HEK293T (cell line): ENCODE measurements around the gene PLXND1.

Source experiments
- CTCF ChIA-PET: fragments of 350-600 bp; formaldehyde crosslinking; extraction: SDS; loops from one replicate; lab custom pipeline; 2021; ENCODE audit warnings: antibody characterized with exemption, inconsistent platforms; lab: Yijun Ruan, JAX
- POLR2A ChIA-PET: fragments of 350-600 bp; formaldehyde crosslinking; extraction: SDS; loops from one replicate; lab custom pipeline; 2020; ENCODE audit warnings: antibody characterized with exemption, inconsistent platforms; lab: Yijun Ruan, JAX
- DNase-seq: peaks from one replicate; pipeline ENCODE4 v3.0.0; 2012; ENCODE audit warnings: mixed read lengths; ENCODE audit errors: extremely low spot score
- ARNT ChIP-seq: fragments of 450-650 bp; IDR thresholded peaks from 2 replicates; pipeline ENCODE4 v1.6.1; 2017; ENCODE audit warnings: mild to moderate bottlenecking
- BHLHE40 ChIP-seq: fragments of 450-650 bp; IDR thresholded peaks from 2 replicates; pipeline ENCODE4 v1.6.1; 2016; ENCODE audit warnings: mild to moderate bottlenecking, moderate library complexity, borderline replicate concordance
- CTBP1 ChIP-seq: fragments of 450-650 bp; IDR thresholded peaks from 2 replicates; pipeline ENCODE4 v1.6.1; 2016; ENCODE audit warnings: borderline replicate concordance
- ELF4 ChIP-seq: fragments of 450-650 bp; IDR thresholded peaks from 2 replicates; pipeline ENCODE4 v1.6.1; 2017; ENCODE audit warnings: antibody characterized with exemption
- FOXA1 ChIP-seq: fragments of 450-650 bp; IDR thresholded peaks from 2 replicates; pipeline ENCODE4 v1.6.1; 2016; ENCODE audit warnings: mild to moderate bottlenecking
- FOXK2 ChIP-seq: fragments of 450-650 bp; IDR thresholded peaks from 2 replicates; pipeline ENCODE4 v1.6.1; 2016; ENCODE audit warnings: mild to moderate bottlenecking
- FOXM1 ChIP-seq: fragments of 450-650 bp; IDR thresholded peaks from 2 replicates; pipeline ENCODE4 v1.6.1; 2017; ENCODE audit warnings: mild to moderate bottlenecking, borderline replicate concordance
- HDGF ChIP-seq: fragments of 450-650 bp; IDR thresholded peaks from 2 replicates; pipeline ENCODE4 v1.6.1; 2017; ENCODE audit warnings: antibody characterized with exemption, borderline replicate concordance
- L3MBTL2 ChIP-seq: fragments of 450-650 bp; conservative IDR thresholded peaks from 2 replicates; pipeline ENCODE4 v1.6.1; 2016; ENCODE audit warnings: mild to moderate bottlenecking
- LEF1 ChIP-seq: fragments of 450-650 bp; IDR thresholded peaks from 2 replicates; pipeline ENCODE4 v1.6.1; 2017; ENCODE audit warnings: mild to moderate bottlenecking, borderline replicate concordance
- NFRKB ChIP-seq: fragments of 450-650 bp; IDR thresholded peaks from 2 replicates; pipeline ENCODE4 v1.6.1; 2016; ENCODE audit warnings: mild to moderate bottlenecking, moderate library complexity
- SP1 ChIP-seq: fragments of 450-650 bp; IDR thresholded peaks from 2 replicates; pipeline ENCODE4 v1.6.1; 2017
- SUZ12 ChIP-seq: fragments of 450-650 bp; IDR thresholded peaks from 2 replicates; pipeline ENCODE4 v1.6.1; 2016; ENCODE audit warnings: mild to moderate bottlenecking
- TARDBP ChIP-seq: fragments of 450-650 bp; IDR thresholded peaks from 2 replicates; pipeline ENCODE4 v1.6.1; 2016
- ZNF384 ChIP-seq: fragments of 450-650 bp; IDR thresholded peaks from 2 replicates; pipeline ENCODE4 v1.6.1; 2016
- TF ChIP-seq, protein P1 (sequence below): fragments of 450-650 bp; IDR thresholded peaks from 2 replicates; pipeline ENCODE4 v1.6.1; 2016

Gene PLXND1

DNA sequence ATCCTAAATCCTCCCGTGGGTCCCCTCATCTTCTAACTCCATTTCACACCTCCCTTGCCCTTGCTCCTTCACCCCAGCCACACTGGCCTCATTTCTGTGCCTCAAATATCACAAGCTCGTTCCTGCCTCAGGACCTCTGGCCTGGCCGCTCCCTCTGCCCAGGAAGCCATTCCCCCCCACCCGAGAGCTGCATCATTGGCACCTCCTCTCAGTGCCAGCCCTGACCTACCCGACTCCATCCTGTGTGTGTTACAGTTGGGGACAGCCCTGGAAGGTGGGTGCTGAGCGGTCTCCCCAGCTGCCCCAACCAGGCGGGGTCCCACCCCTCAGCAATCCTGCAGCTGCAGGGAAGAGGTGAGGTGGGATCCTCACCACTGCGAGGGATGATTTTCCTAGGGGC lies 14.5 kb downstream of the PLXND1 start:
- ChIA-PET POLR2A (no interaction called here), CTCF (interaction anchor here (1.2 kb wide), 1 partner anchor 9 kb away, joined by 3 read pairs; no protein-coding TSS in a partner anchor)
- DNase-seq: no peak
- TF ChIP-seq ELF4 (no peak), FOXK2 (no peak)

DNA sequence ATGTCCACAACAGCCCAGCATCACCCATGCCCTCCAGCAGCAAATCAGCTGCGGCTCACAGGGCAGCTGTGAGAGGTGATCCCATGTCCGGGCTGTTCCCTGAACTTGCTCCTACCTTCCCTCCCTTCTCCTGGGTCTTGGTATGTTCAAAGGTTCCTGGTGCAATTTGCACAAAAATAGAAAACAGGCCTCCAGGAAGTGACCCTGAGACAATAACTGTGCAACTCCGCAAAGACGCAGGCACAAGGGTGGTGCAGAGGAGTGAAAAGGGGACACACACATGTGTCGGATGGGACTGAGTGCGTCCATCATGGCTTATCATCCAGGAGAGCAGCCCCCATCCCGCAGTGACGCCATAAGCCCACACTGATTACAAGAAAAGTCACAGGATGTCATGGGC lies 16.3 kb downstream of the PLXND1 start:
- CTCF ChIA-PET: interaction anchor here (0.6 kb wide), 1 partner anchor 73 kb away, joined by 4 read pairs; no protein-coding TSS in a partner anchor
- DNase-seq: no peak
- POLR2A ChIA-PET: no interaction called here
- TF ChIP-seq L3MBTL2: no peak
- no peak for TF ChIP-seq LEF1
- TF ChIP-seq FOXM1: no peak

DNA sequence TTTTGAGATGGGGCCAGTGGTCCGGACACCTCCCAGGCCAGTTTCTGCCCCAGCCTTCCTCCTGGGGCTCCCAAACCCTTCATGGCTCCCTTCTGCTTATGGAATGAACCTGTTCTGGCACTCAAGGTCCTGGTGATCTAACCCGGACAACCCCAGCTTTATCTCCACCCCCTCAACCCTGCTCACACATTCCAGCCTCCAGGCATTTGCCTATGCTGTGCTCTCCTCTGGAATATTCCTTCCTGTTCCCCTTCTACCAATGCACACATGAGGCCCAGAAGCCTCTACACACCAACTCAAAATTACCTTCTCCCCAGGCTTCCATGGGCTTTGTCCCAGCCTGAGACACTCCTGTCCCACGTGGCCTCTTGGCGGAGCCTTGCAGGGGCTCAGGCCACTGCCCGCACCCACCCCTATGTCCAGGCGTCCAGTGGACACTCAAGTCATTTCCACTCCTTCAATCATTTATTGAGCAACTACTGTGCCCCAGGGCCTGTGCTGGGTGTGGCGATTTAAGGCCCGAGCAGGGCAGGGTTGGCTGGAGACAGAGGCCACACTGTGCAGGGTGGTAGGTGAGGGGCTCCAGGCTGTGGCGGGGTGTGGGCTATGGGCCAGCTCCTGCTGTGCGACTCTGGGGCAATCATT lies 18.8 kb downstream of the PLXND1 start:
- CTCF ChIA-PET: no interaction called here
- no peak for DNase-seq
- TF ChIP-seq FOXM1: no peak
- TF ChIP-seq BHLHE40: no peak
- POLR2A ChIA-PET: no interaction called here

DNA sequence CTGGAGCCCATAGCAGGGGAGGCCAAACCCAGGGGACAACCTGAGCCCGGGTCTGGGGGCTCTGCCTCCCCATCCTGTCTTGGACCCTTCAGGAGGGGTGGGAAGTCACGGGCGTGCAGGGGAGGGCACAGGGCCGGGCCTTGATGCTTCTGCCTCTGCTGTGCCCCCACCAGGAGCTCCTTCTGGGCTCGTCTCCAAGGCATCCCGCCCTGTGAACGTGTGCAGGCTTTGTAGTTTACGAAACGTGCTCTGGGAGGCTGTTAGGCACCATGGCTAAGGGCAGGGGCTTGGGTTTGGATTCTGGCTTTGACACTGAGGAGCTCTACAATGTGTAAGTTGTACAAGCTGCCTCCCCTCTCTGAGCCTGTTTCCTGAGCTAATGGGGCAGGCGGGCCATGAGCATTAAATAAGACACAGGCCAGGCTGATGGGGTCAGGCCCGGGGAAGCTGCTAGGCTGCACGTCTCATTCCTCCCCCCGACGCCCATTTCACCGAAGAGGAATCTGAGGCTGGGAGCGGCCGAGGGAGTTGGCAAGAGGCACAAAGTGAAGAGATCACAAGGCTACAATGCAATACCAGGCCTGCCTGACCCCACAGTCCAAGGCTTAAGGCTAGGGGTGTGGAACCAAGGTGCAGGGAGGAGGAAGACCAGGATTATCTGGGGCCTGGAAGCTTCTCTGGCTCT lies 19.6 kb downstream of the PLXND1 start:
- ChIA-PET CTCF (no interaction called here), POLR2A (no interaction called here)
- DNase-seq: no peak
- TF ChIP-seq NFRKB (no peak), BHLHE40 (no peak), ELF4 (no peak), HDGF (no peak)

DNA sequence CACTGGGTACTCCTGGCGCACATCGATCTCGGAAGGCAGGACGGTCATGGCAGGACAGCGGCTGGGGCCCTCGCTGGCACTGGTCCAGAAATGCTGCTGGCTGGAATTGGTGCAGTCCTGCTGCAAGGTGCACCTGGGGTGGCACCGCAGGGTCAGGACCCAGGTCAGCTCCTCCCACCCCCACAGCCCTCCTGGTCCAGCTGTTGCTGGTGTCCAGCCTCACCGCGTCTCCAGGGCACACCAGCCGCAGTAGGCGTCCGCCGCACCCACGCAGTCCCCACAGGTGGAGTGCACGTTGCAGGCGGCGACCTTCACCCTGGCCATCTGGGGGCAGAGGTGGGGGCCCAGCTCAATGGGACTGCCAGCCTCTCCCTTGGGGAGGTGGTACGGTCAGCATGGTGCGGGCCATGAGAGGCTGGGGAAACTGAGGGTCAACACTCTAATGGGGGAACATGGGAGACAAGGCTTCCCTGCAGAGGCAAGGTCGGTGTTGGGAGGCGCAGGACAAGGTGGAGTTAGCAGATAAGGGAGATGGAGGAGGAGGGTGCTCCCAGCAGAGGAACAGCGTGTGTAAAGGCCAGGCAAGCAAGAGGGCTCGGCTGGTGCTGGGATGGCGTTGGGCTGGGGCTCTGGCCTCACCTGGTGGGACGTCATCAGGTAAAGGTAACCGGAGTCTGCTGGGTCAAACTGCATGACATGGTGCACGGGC lies 20.4 kb downstream of the PLXND1 start:
- DNase-seq: no peak
- ChIA-PET CTCF (no interaction called here), POLR2A (no interaction called here)
- TF ChIP-seq L3MBTL2: no peak
- TF ChIP-seq ZNF384: no peak
- no peak for TF ChIP-seq NFRKB
- no peak for TF ChIP-seq HDGF
- TF ChIP-seq CTBP1: no peak
- TF ChIP-seq, protein P1, sequence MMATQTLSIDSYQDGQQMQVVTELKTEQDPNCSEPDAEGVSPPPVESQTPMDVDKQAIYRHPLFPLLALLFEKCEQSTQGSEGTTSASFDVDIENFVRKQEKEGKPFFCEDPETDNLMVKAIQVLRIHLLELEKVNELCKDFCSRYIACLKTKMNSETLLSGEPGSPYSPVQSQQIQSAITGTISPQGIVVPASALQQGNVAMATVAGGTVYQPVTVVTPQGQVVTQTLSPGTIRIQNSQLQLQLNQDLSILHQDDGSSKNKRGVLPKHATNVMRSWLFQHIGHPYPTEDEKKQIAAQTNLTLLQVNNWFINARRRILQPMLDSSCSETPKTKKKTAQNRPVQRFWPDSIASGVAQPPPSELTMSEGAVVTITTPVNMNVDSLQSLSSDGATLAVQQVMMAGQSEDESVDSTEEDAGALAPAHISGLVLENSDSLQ: no peak
- no peak for TF ChIP-seq ARNT
- no peak for TF ChIP-seq FOXM1
- no peak for TF ChIP-seq SP1

DNA sequence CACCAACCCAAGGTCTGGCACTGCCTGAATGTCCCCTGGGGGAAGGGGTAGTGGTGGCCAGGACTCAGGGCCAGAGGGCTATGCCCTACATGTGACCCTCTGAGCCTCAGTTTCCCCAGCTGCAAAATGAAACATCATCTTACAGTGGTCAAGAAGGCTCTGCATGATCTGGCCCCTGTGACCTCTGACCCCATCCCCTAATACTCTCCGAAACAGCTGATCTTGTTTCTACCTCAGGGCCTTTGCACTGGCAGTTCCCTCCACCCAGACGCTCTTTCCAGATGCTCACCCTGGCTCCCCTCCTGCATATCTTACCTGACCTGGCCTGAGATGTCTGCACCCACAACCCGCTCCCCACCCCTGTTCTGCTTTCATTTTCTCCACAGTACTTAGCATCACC lies 21.8 kb downstream of the PLXND1 start:
- TF ChIP-seq LEF1: no peak
- TF ChIP-seq FOXA1: no peak
- no peak for TF ChIP-seq ZNF384
- TF ChIP-seq SP1: no peak
- no peak for TF ChIP-seq TARDBP
- no peak for TF ChIP-seq HDGF
- ChIA-PET CTCF (no interaction called here), POLR2A (no interaction called here)
- no peak for DNase-seq

DNA sequence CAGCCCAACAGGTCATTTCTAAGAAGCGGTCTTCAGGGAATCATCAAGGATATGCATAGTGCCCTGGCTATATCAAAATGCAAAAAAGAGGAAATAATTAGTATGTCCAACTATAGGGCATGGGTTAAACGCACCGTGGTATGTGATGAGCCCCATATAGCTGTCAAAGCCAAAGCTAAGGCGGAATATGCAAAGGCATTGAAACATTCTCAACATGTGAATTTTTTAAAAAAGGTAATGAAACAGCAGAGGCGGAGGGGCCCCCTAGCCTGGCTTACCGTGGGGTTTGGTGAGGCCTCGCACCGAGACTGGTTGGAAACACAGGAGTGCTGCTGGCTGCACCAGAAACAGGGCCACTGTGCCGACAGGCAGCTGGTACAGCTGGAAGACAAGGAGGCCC lies 23.2 kb downstream of the PLXND1 start:
- no peak for TF ChIP-seq ARNT
- no peak for TF ChIP-seq SP1
- TF ChIP-seq L3MBTL2: no peak
- no peak for TF ChIP-seq NFRKB
- no peak for TF ChIP-seq SUZ12
- TF ChIP-seq CTBP1: no peak
- TF ChIP-seq FOXM1: no peak
- no peak for TF ChIP-seq ZNF384
- TF ChIP-seq LEF1: no peak
- no peak for TF ChIP-seq FOXK2
- TF ChIP-seq ELF4: no peak
- TF ChIP-seq FOXA1: no peak
- TF ChIP-seq BHLHE40: no peak
- TF ChIP-seq TARDBP: no peak
- TF ChIP-seq, protein P1: no peak
- no peak for TF ChIP-seq HDGF
- POLR2A ChIA-PET: no interaction called here

More for the DNA sequence above, 23.2 kb downstream of the PLXND1 start:
- no peak for DNase-seq
- CTCF ChIA-PET: interaction anchor here (1.4 kb wide), 1 partner anchor 9 kb away, joined by 3 read pairs; no protein-coding TSS in a partner anchor
